Measurements from ENCODE around the gene ATP13A3.

- TF ChIP-seq CEBPB (IDR thresholded peaks at IDR 0.05; ENCODE audit: low read depth, low read length): no peak
- no peak for TF ChIP-seq POLR2A (IDR thresholded peaks at IDR 0.05; ENCODE audit: low read depth, low read length)
- no peak for TF ChIP-seq RAD21 (IDR thresholded peaks at IDR 0.05; ENCODE audit: low read length)
- no peak for TF ChIP-seq CTCF (conservative IDR thresholded peaks at IDR 0.05; ENCODE audit: low read depth, low read length)
- TF ChIP-seq USF2 (IDR thresholded peaks at IDR 0.05; ENCODE audit: low read depth, low read length): no peak
- TF ChIP-seq FOS (IDR thresholded peaks at IDR 0.05; ENCODE audit: low read depth, low read length): no peak
Observed at GRCh38 chr3:194424953-194425352, 61.8 kb downstream of the ATP13A3 start.

All from IMR-90 (cell line).